ENCODE measurements around the gene RBFOX2.

Gene RBFOX2

GRCh38 chr22:35697142-35697541 is 331.5 kb downstream of the RBFOX2 start:
- DNase-seq (ENCODE audit: low read depth), result peak; percentile 2

DNA sequence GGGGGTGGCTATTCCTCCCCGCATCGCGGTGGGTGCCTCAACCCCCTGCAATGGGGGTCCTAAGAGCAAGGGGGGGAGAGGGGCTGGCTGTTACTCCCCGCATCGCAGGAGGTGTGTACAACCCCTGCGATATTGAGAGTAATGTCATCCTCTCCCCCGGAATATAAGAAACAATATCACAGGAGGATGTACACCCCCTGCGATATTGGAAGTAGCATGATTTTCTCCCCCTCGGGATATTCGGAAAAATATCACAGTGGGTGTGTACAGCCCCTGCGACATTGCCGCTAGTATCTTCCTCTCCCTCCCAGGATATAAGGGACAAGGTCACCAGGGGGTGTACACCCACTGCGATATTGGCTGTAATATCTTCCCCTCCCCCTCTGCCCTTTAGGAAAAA is 333.4 kb downstream of the RBFOX2 start:
- no peak for DNase-seq (ENCODE audit: low read depth)

GRCh38 chr22:35690001-35690400 is 338.6 kb downstream of the RBFOX2 start:
- no peak for DNase-seq (ENCODE audit: low read depth)

- DNase-seq (ENCODE audit: low read depth), result no peak
These were observed 339.5 kb downstream of the RBFOX2 start for GRCh38 chr22:35688913-35689675.
